ENCODE measurements around the gene RNASE13. TPM values are rescaled to one million over a fixed set of nuclear protein-coding genes. Genes with fewer than 3 reads are reported as not detected.
A peak's percentile ranks its signal among the peaks of the same experiment; 100 is the strongest.

RNASE13 gene
- not detected in 2 replicates for total RNA-seq

- no peak for DNase-seq
Observed at GRCh38 chr14:21034707-21035106, at the start of gene RNASE13. TSS of gene RNASE13 (minus strand) at chr14:21034807. CDS start at chr14:21034288, 519 bp downstream.

GRCh38 chr14:21084396-21084795 is 49.8 kb upstream of the RNASE13 start:
- no peak for DNase-seq

- DNase-seq: no peak
Observed at GRCh38 chr14:21083565-21084325, 49.1 kb upstream of the RNASE13 start.

- DNase-seq: no peak
Observed at GRCh38 chr14:21081521-21082142, 47.0 kb upstream of the RNASE13 start.

- DNase-seq: no peak
Observed at GRCh38 chr14:21078726-21079125, 44.1 kb upstream of the RNASE13 start.

- no peak for DNase-seq
Observed at GRCh38 chr14:21078287-21078686, 43.7 kb upstream of the RNASE13 start.

- DNase-seq: no peak
Observed at GRCh38 chr14:21077672-21078071, 43.1 kb upstream of the RNASE13 start.

GRCh38 chr14:21075719-21076437 is 41.3 kb upstream of the RNASE13 start:
- no peak for DNase-seq

- no peak for DNase-seq
Observed at GRCh38 chr14:21074398-21075272, 40.0 kb upstream of the RNASE13 start.

GRCh38 chr14:21073921-21074320 is 39.3 kb upstream of the RNASE13 start:
- DNase-seq: no peak

- no peak for DNase-seq
Observed at GRCh38 chr14:21072781-21073339, 38.3 kb upstream of the RNASE13 start.

GRCh38 chr14:21072031-21072473 is 37.4 kb upstream of the RNASE13 start:
- no peak for DNase-seq

GRCh38 chr14:21071225-21072030 is 36.8 kb upstream of the RNASE13 start:
- peak; percentile 60 for DNase-seq

GRCh38 chr14:21070610-21071224 is 36.1 kb upstream of the RNASE13 start:
- DNase-seq: peak; percentile 10

GRCh38 chr14:21070083-21070609 is 35.5 kb upstream of the RNASE13 start, which contains the start of gene ARHGEF40:
TSS of gene ARHGEF40 (plus strand) at chr14:21070304. CDS start at chr14:21070397, 93 bp downstream.
- DNase-seq: peak; percentile 10

GRCh38 chr14:21069388-21070082 is 34.9 kb upstream of the RNASE13 start:
- no peak for DNase-seq

- peak; percentile 77 for DNase-seq
Observed at GRCh38 chr14:21068521-21069387, 34.1 kb upstream of the RNASE13 start.

- DNase-seq: peak; percentile 22
Observed at GRCh38 chr14:21066882-21067502, 32.4 kb upstream of the RNASE13 start.

Data from dermis blood vessel endothelial cell (primary cell).